AG10803 (cell line): ENCODE data around the gene HBG1.

Experiments
- DNase-seq: peaks from one replicate; pipeline ENCODE4 v3.0.0; 2010; ENCODE audit warnings: low read depth
- H3K4me3 ChIP-seq: 2 replicates; pipeline ENCODE4 v1.5.1; 2011; ENCODE audit warnings: mild to moderate bottlenecking, low read length, control low read depth
- TF ChIP-seq, protein P1 (sequence below): conservative IDR thresholded peaks from 2 replicates; pipeline ENCODE4 v1.5.1; 2011; ENCODE audit warnings: mild to moderate bottlenecking, low read length, control low read depth, inconsistent platforms

HBG1 gene

GRCh38 chr11:5230266-5230665 lies 19.4 kb downstream of the HBG1 start:
- DNase-seq: no peak
- TF ChIP-seq, protein P1, sequence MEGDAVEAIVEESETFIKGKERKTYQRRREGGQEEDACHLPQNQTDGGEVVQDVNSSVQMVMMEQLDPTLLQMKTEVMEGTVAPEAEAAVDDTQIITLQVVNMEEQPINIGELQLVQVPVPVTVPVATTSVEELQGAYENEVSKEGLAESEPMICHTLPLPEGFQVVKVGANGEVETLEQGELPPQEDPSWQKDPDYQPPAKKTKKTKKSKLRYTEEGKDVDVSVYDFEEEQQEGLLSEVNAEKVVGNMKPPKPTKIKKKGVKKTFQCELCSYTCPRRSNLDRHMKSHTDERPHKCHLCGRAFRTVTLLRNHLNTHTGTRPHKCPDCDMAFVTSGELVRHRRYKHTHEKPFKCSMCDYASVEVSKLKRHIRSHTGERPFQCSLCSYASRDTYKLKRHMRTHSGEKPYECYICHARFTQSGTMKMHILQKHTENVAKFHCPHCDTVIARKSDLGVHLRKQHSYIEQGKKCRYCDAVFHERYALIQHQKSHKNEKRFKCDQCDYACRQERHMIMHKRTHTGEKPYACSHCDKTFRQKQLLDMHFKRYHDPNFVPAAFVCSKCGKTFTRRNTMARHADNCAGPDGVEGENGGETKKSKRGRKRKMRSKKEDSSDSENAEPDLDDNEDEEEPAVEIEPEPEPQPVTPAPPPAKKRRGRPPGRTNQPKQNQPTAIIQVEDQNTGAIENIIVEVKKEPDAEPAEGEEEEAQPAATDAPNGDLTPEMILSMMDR: no peak
- H3K4me3 ChIP-seq: no peak overlapping the region

- H3K4me3 ChIP-seq: no peak overlapping the region
- TF ChIP-seq, protein P1: no peak
- DNase-seq: no peak
Measured at GRCh38 chr11:5229796-5230195, 19.9 kb downstream of the HBG1 start.

DNA sequence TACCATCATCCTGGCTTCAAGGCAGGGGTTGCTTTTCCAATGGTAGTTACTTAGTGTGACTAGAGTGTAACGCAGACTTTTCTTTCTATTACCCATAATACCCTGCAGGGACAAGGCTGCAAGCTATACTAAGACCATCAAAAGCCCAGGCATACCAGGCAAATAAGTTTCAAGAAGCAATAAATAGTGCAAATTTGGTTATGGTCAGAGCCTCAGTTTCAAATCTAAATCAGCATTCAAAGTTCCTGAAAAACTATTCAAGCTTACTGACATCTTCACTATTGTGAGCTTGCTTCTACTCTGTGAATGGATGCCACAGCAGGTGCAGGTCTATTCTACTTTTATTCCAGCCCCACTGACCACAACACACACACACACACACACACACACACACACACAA lies 20.3 kb downstream of the HBG1 start:
- no peak for DNase-seq
- no peak overlapping the region for H3K4me3 ChIP-seq
- TF ChIP-seq, protein P1: no peak

DNA sequence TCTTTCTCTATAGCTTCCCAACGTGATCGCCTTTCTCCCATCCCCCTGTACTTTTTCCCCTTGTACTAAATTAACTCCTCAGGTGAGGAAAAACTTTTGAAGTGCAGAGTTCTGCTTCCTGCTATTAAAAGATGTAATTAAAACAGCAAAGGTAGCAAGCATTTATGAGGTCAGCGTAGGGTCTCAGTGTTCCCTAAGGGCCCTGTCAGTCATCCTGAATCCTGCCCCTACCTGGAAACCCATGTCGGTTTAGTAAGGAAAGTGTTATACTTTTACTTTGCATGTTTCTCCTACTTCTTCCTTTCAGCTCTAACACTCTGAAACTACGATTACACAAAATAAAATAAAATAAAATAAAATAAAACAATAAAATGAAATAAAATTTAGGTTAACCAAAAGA lies 21.5 kb downstream of the HBG1 start:
- no peak for DNase-seq
- H3K4me3 ChIP-seq: no peak overlapping the region
- TF ChIP-seq, protein P1: no peak

DNA sequence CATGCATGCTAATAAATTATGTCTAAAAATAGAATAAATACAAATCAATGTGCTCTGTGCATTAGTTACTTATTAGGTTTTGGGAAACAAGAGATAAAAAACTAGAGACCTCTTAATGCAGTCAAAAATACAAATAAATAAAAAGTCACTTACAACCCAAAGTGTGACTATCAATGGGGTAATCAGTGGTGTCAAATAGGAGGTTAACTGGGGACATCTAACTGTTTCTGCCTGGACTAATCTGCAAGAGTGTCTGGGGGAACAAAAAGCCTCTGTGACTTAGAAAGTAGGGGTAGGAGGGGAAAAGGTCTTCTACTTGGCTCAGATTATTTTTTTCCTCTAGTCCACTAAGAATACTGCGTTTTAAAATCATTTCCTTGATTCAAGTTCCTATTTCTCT lies 22.0 kb downstream of the HBG1 start:
- no peak for DNase-seq
- TF ChIP-seq, protein P1: no peak
- H3K4me3 ChIP-seq: no peak overlapping the region

GRCh38 chr11:5226732-5227310 lies 22.8 kb downstream of the HBG1 start, which contains the start of gene HBB:
Gene HBB (minus strand): TSS chr11:5227071. CDS start chr11:5227021, 50 bp downstream.
- no peak within 1 kb of the TSS for H3K4me3 ChIP-seq
- TF ChIP-seq, protein P1: no peak
- no peak for DNase-seq

GRCh38 chr11:5225480-5225871 lies 24.2 kb downstream of the HBG1 start:
- TF ChIP-seq, protein P1: no peak
- H3K4me3 ChIP-seq: no peak overlapping the region
- no peak for DNase-seq
